Mesodermal cell (in vitro differentiated cells): ENCODE results near the gene TBC1D2B.

ENCODE experiments used
- H3K27ac ChIP-seq: 2 replicates; pipeline ENCODE4 v1.7.0; 2013; ENCODE audit warnings: mild to moderate bottlenecking, low read depth, low read length, moderate library complexity; ENCODE audit not compliant: severe bottlenecking
- H3K36me3 ChIP-seq: 2 replicates; pipeline ENCODE4 v1.7.1; 2013; ENCODE audit warnings: mild to moderate bottlenecking, low read length, moderate library complexity; ENCODE audit not compliant: control insufficient read depth, insufficient read depth
- H3K4me1 ChIP-seq: one replicate; pipeline ENCODE4 v1.7.1; 2013; ENCODE audit warnings: mild to moderate bottlenecking, low read length; ENCODE audit not compliant: insufficient read depth, control insufficient read depth, poor library complexity, severe bottlenecking
- H3K4me3 ChIP-seq: 2 replicates; pipeline ENCODE4 v1.7.0; 2013; ENCODE audit warnings: low read length, control low read depth, mild to moderate bottlenecking; ENCODE audit not compliant: insufficient read depth, poor library complexity, severe bottlenecking; ENCODE audit errors: extremely low read depth
- H3K9me3 ChIP-seq: 2 replicates; pipeline ENCODE4 v1.7.1; 2013; ENCODE audit warnings: mild to moderate bottlenecking, low read length, moderate library complexity; ENCODE audit not compliant: control insufficient read depth
- WGBS, 2 experiments: methylation state at CpG; one replicate each; pipeline ENCODE4 v1.1.5; 2013; ENCODE audit warnings: missing lambda C conversion rate in 2 of 2; ENCODE audit not compliant: insufficient coverage in 2 of 2; 5-methylcytosine and 5-hydroxymethylcytosine counted together

Gene TBC1D2B

DNA sequence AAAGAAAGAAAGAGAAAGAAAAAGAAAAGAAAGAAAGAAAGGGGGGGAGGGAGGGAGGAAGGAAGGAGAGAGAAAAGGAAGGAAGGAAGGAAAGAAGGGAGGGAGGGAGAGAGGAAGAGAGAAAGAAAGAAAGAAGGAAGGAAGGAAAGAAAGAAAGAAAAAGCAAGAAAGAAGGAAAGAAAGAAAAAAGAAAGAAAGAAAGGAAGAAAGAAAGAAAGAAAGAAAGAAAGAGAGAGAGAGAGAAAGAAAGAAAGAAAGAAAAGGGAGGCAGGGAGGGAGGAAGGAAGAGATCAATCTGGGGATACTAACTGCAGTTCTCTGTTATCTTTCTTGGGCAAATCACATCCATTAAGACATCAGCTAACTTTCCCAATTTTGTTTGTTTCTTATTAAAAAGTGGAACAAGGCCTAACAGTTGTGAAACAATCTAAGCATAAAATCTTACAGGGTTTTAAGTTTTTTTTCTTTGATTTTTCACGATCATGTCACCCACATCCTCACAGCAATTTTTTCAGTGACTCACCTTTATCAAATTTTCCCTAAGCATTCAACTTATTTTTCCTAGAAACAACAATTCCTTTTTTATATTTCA is 36.8 kb downstream of the TBC1D2B start:
- Histone ChIP-seq H3K27ac (no peak overlapping the region), H3K4me3 (no peak overlapping the region), H3K4me1 (no peaks in the 10 kb centered on the region), H3K9me3 (no peaks in the 10 kb centered on the region), H3K36me3 (peaks cover 4% of the 10 kb centered on the region)
- 80 to 100% methylated on average over 1 of the region's 1 CpG for WGBS, 2 experiments

- 96% methylated on average over 6 to 8 of the region's 8 CpGs for WGBS, 2 experiments
- no peak overlapping the region for H3K27ac ChIP-seq
- no peaks in the 10 kb centered on the region for H3K9me3 ChIP-seq
These were observed 38.8 kb downstream of the TBC1D2B start for GRCh38 chr15:78038585-78039247.

DNA sequence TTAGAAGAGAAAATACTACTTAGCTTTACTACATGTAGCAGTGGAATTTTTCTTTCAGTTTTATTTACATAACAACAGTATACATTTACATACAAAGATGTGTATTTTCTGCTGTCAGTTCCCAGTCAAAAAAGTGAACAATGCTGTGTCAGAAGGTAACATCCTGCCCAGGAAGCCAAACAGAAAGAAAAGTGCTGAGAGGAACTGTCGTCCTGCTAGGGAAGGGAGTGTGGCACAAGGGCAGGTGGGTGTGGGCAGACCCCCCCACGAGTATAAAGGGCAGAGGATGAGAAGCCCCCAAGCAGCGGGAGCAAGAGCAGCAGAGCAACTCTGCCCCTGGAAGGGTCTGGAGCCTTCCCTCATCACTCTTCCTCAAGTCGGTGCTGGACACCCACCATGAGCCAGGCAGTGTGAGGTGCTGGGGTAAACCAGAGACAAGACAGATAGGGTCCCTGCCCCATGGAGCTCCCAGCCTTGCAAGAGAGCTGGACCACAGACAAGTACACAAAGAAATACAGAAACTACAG is 39.7 kb downstream of the TBC1D2B start:
- no peak overlapping the region for H3K4me3 ChIP-seq
- no peak overlapping the region for H3K27ac ChIP-seq
- peaks cover 4% of the 10 kb centered on the region for H3K36me3 ChIP-seq
- 77 to 79% methylated on average over 3 to 4 of the region's 4 CpGs for WGBS, 2 experiments
- peaks cover 8% of the 10 kb centered on the region for H3K4me1 ChIP-seq
- no peaks in the 10 kb centered on the region for H3K9me3 ChIP-seq

More at GRCh38 chr15:78038585-78039247, 38.8 kb downstream of the TBC1D2B start:
- no peak overlapping the region for H3K4me3 ChIP-seq
- peaks cover 4% of the 10 kb centered on the region for H3K36me3 ChIP-seq
- H3K4me1 ChIP-seq = peaks cover 8% of the 10 kb centered on the region

- Histone ChIP-seq H3K4me3 (no peak overlapping the region), H3K9me3 (no peaks in the 10 kb centered on the region), H3K4me1 (peaks cover 8% of the 10 kb centered on the region), H3K27ac (no peak overlapping the region), H3K36me3 (peaks cover 4% of the 10 kb centered on the region)
- 42 to 56% methylated on average over 2 to 3 of the region's 7 CpGs for WGBS, 2 experiments
These were observed 40.2 kb downstream of the TBC1D2B start for GRCh38 chr15:78037328-78037727.

DNA sequence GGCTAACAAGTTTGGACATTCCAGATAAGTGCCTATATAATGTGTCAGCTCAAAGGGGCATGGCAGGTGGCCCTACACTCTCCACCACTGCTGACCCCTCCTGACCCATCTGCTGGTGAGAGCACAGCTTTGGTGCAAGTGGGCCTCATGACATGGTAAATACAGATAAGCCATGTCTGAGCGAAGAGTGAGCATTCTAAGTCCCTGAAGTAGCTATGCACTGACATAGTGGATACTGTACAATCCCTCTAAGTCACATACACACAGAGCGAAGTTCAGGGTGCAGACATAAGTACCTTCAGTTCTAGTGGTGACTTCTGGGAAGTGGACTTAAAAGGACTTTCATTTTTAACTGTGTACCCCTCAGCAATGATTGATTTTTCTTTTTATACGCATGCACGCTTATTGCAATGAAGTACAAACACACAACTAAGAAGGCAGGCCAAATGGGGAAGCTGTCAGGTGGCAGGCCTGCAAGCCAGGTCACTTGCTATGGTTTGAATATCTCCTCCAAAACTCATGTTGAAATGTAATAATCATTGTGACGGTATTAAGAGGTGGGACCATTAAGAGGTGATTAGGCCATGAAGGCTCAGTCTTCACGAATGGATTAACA is 41.5 kb downstream of the TBC1D2B start:
- WGBS, 2 experiments = 92 to 93% methylated on average over 4 to 6 of the region's 6 CpGs
- Histone ChIP-seq H3K9me3 (no peaks in the 10 kb centered on the region), H3K4me3 (no peak overlapping the region), H3K27ac (no peak overlapping the region), H3K4me1 (peaks cover 8% of the 10 kb centered on the region), H3K36me3 (peaks cover 4% of the 10 kb centered on the region)

- WGBS, 2 experiments = 100% methylated on average over 1 of the region's 4 CpGs; no CpG with 5 or more reads in 1 of the 2 experiments
- H3K4me3 ChIP-seq = no peak overlapping the region
- H3K9me3 ChIP-seq = no peaks in the 10 kb centered on the region
- H3K36me3 ChIP-seq = peaks cover 4% of the 10 kb centered on the region
- H3K27ac ChIP-seq = no peak overlapping the region
- H3K4me1 ChIP-seq = peaks cover 8% of the 10 kb centered on the region
These were observed 42.2 kb downstream of the TBC1D2B start for GRCh38 chr15:78035321-78035751.

DNA sequence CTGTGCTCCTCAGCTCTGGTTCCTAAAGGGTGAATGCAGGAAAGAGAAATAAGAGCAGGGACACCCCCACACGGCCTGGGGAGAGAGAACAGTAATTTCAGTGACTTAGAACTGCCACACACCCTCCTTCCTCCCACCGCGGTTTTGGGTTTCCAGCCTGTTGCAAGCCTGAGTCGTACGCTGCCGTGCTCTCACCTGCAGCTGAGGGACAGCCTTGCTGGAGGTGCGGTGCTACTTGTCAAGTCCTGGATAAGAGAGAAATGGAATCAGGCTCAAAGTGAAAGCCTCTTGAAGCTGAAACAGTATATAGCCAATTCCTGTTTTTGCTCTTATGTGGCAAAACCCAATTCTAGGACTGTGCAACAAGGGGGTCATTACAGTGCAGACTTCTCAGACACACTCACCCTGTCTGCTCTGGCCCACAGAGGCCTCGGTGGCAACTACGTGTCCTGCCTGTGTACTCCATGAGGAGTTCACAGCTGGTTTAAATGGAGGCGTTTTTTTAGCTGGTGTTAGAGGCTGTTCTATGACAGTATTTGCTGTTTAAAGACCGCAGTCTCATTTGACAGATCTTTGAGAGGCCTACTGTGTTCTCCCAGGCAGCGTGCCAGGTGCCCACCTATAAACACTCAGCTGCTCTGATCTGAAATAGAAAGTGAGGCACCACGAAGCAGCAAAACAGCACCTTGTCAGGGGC is 42.9 kb downstream of the TBC1D2B start:
- WGBS, 2 experiments = 86 to 88% methylated on average over 10 to 12 of the region's 13 CpGs
- Histone ChIP-seq H3K9me3 (no peaks in the 10 kb centered on the region), H3K36me3 (peaks cover 5% of the 10 kb centered on the region), H3K27ac (no peak overlapping the region), H3K4me3 (no peak overlapping the region), H3K4me1 (peaks cover 8% of the 10 kb centered on the region)

GRCh38 chr15:78033864-78034263 is 43.6 kb downstream of the TBC1D2B start:
- Histone ChIP-seq H3K36me3 (peaks cover 5% of the 10 kb centered on the region), H3K4me1 (peaks cover 8% of the 10 kb centered on the region), H3K4me3 (no peak overlapping the region), H3K9me3 (no peaks in the 10 kb centered on the region), H3K27ac (no peak overlapping the region)
- WGBS, 2 experiments = 93 to 95% methylated on average over 6 of the region's 6 CpGs

DNA sequence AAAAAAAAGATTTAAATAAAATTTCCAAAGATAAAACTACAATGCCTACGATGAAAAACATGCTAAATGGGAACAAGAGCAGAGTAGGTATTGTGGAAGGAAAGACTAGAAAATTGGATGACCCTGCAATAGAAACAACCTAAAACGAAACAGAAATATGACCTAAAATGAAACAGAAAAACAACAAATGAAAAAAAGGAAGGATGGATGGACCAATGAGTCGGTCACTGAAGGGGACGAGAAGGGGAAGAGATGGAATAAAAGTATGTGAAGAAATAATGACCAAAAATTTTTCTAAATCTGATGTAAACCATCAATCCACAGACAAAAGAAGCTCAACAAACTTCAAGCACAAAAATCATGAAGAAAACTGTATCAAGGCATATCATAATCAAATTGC is 44.8 kb downstream of the TBC1D2B start:
- H3K4me1 ChIP-seq = peaks cover 8% of the 10 kb centered on the region
- H3K9me3 ChIP-seq = no peaks in the 10 kb centered on the region
- no CpG with 5 or more reads among the region's 4 CpGs for WGBS, 2 experiments
- no peak overlapping the region for H3K27ac ChIP-seq
- peaks cover 5% of the 10 kb centered on the region for H3K36me3 ChIP-seq
- no peak overlapping the region for H3K4me3 ChIP-seq

DNA sequence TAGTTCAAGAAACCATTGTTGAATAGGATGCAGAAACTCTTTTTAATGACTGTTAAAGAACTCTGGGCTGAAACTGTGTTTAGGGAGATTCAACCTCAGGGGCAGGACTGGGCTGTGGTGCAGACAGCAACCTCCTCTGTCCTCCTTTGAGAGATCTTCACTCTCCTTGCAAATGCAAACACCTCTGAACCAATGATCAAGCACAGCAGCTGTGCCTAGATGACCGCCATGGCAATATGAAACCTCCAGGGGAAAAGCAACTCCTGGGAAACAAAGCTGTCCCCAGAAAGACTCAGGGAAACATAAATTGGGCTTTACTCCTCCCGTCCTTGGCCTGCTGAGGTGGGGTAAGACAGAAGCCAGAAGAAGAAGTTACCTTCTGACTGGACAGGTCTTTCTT is 52.6 kb downstream of the TBC1D2B start:
- no peak overlapping the region for H3K27ac ChIP-seq

More for the DNA sequence above, 52.6 kb downstream of the TBC1D2B start:
- Histone ChIP-seq H3K9me3 (no peaks in the 10 kb centered on the region), H3K4me1 (no peaks in the 10 kb centered on the region), H3K4me3 (no peak overlapping the region), H3K36me3 (peaks cover 12% of the 10 kb centered on the region)
- 74 to 91% methylated on average over 2 of the region's 2 CpGs for WGBS, 2 experiments
